Breast epithelium (tissue), 3 donors: ENCODE measurements around the gene FLT4.

ENCODE experiments used
- CTCF ChIP-seq, 3 donors: fragments of 450-650 bp; IDR thresholded peaks; one replicate each; pipeline ENCODE4 v1.5.1; 2016 to 2017; ENCODE audit warnings: antibody characterized with exemption in 3 of 3, mild to moderate bottlenecking in 3 of 3, moderate library complexity in 3 of 3
- POLR2A ChIP-seq: fragments of 450-650 bp; IDR thresholded peaks from one replicate; pipeline ENCODE4 v1.6.1; 2016; ENCODE audit warnings: antibody characterized with exemption, mild to moderate bottlenecking, moderate library complexity

DNA sequence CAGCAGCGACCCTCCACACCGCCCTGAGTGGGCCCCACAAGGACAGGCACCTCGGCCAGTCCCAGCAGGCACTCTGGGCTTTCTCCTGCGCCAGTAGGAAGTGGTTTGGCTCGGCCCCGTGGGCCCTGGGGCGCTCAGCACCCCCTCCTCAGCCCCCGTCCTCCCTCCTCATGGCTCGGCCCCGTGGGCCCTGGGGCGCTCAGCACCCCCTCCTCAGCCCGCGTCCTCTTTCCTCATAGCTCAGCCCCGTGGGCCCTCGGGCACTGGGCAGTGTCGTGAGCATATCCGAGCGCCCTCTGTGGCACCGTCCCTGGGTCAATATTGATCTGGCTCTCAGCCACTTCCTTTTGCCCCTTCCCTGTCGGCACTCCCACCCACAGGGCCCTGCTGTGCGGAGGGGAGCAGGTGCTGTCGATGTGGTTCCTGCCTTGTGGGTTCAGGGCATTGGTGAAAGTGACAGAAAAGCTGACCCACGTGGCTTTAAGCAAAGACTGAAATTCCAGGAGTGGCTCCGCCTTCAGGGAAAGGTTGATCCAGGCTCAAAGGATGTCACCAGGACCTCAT lies 52.6 kb downstream of the FLT4 start:
- TF ChIP-seq CTCF (IDR thresholded peaks at IDR 0.05) (no peak), POLR2A (no peak)
